ENCODE results near the gene CBFA2T2. TPM values are rescaled to one million over a fixed set of nuclear protein-coding genes. Genes with fewer than 3 reads are reported as not detected.

The CBFA2T2 gene
- polyA plus RNA-seq, 1 donor from 2014 or later: 22.8 TPM

GRCh38 chr20:33655164-33655563, 165.3 kb downstream of the CBFA2T2 start:
- Mint-ChIP-seq H3K27me3 (no peaks in the 10 kb centered on the region), H3K36me3 (no peaks in the 10 kb centered on the region), H3K9me3 (no peaks in the 10 kb centered on the region), H3K4me3 (no peak overlapping the region), H3K4me1 (peaks cover 0 to 12% (median 10%) of the 10 kb centered on the region in 3 donors), H3K27ac (no peak overlapping the region)

- Mint-ChIP-seq H3K27ac (no peak overlapping the region), H3K4me3 (no peak overlapping the region), H3K9me3 (no peaks in the 10 kb centered on the region), H3K27me3 (no peaks in the 10 kb centered on the region), H3K4me1 (peaks cover 0 to 12% (median 10%) of the 10 kb centered on the region in 3 donors), H3K36me3 (no peaks in the 10 kb centered on the region)
Measured at GRCh38 chr20:33656010-33656782, 166.3 kb downstream of the CBFA2T2 start.

- Mint-ChIP-seq H3K4me3 (no peak overlapping the region), H3K27me3 (no peaks in the 10 kb centered on the region), H3K36me3 (no peaks in the 10 kb centered on the region), H3K9me3 (no peaks in the 10 kb centered on the region), H3K27ac (no peak overlapping the region), H3K4me1 (peaks cover 0 to 11% (median 9%) of the 10 kb centered on the region in 3 donors)
Measured at GRCh38 chr20:33656783-33657703, 167.1 kb downstream of the CBFA2T2 start.

- H3K36me3 Mint-ChIP-seq: no peaks in the 10 kb centered on the region
- no peak overlapping the region for H3K27ac Mint-ChIP-seq
- peaks cover 0 to 9% (median 6%) of the 10 kb centered on the region in 3 donors for H3K4me1 Mint-ChIP-seq
- H3K9me3 Mint-ChIP-seq: no peaks in the 10 kb centered on the region
- peaks cover under 1% of the 10 kb centered on the region for H3K27me3 Mint-ChIP-seq
- no peak overlapping the region for H3K4me3 Mint-ChIP-seq
Measured at GRCh38 chr20:33657704-33658095, 167.8 kb downstream of the CBFA2T2 start.

GRCh38 chr20:33658510-33658909, 168.6 kb downstream of the CBFA2T2 start:
- Mint-ChIP-seq H3K9me3 (no peaks in the 10 kb centered on the region), H3K36me3 (no peaks in the 10 kb centered on the region), H3K4me1 (peaks cover 0 to 6% (median 3%) of the 10 kb centered on the region in 3 donors), H3K4me3 (no peak overlapping the region), H3K27me3 (peaks cover 2% of the 10 kb centered on the region), H3K27ac (no peak overlapping the region)

- Mint-ChIP-seq H3K4me1 (peaks cover 0 to 9% (median 3%) of the 10 kb centered on the region in 3 donors), H3K36me3 (no peaks in the 10 kb centered on the region), H3K4me3 (no peak overlapping the region), H3K9me3 (no peaks in the 10 kb centered on the region), H3K27me3 (peaks cover 2% of the 10 kb centered on the region), H3K27ac (no peak overlapping the region)
Measured at GRCh38 chr20:33658929-33659328, 169.0 kb downstream of the CBFA2T2 start.

GRCh38 chr20:33659341-33660034, 169.6 kb downstream of the CBFA2T2 start:
- Mint-ChIP-seq H3K9me3 (no peaks in the 10 kb centered on the region), H3K27ac (no peak overlapping the region), H3K4me1 (peaks cover 3 to 11% (median 6%) of the 10 kb centered on the region in 3 donors), H3K36me3 (no peaks in the 10 kb centered on the region), H3K4me3 (no peak overlapping the region), H3K27me3 (peaks cover 2% of the 10 kb centered on the region)

GRCh38 chr20:33660035-33660684, 170.3 kb downstream of the CBFA2T2 start:
- Mint-ChIP-seq H3K4me3 (no peak overlapping the region), H3K27ac (no peak overlapping the region), H3K4me1 (peaks cover 6 to 14% (median 11%) of the 10 kb centered on the region in 3 donors), H3K36me3 (no peaks in the 10 kb centered on the region), H3K27me3 (peaks cover 2% of the 10 kb centered on the region), H3K9me3 (no peaks in the 10 kb centered on the region)

GRCh38 chr20:33660685-33661058, 170.8 kb downstream of the CBFA2T2 start:
- Mint-ChIP-seq H3K36me3 (no peaks in the 10 kb centered on the region), H3K9me3 (no peaks in the 10 kb centered on the region), H3K27ac (no peak overlapping the region), H3K4me3 (peak overlapping the region in 1 of 4 donors; percentile 94), H3K4me1 (peaks cover 6 to 18% (median 11%) of the 10 kb centered on the region in 3 donors), H3K27me3 (peaks cover 2% of the 10 kb centered on the region)

GRCh38 chr20:33662172-33662571, 172.3 kb downstream of the CBFA2T2 start, which contains the start of gene C20orf144:
Gene C20orf144, plus strand, starts transcription at chr20:33662327. Its CDS starts 19 bp downstream, at chr20:33662346.
- peaks cover 2% of the 10 kb centered on the region for H3K27me3 Mint-ChIP-seq
- no peaks in the 10 kb centered on the region for H3K9me3 Mint-ChIP-seq
- peak within 1 kb of the TSS; percentile 84 to 94 (median 92) for H3K4me3 Mint-ChIP-seq

GRCh38 chr20:33663161-33664084, 173.5 kb downstream of the CBFA2T2 start:
- Mint-ChIP-seq H3K27me3 (peaks cover 2% of the 10 kb centered on the region), H3K36me3 (no peaks in the 10 kb centered on the region), H3K27ac (peak overlapping the region; percentile 59 to 89 (median 63)), H3K4me1 (peaks cover 13 to 23% (median 20%) of the 10 kb centered on the region in 3 donors), H3K4me3 (peak overlapping the region; percentile 84 to 94 (median 92)), H3K9me3 (no peaks in the 10 kb centered on the region)

More at GRCh38 chr20:33662172-33662571, 172.3 kb downstream of the CBFA2T2 start, which contains the start of gene C20orf144:
- Mint-ChIP-seq H3K4me1 (peaks cover 13 to 23% (median 18%) of the 10 kb centered on the region in 3 donors), H3K27ac (peak within 1 kb of the TSS; percentile 39 to 89 (median 59)), H3K36me3 (no peaks in the 10 kb centered on the region)

GRCh38 chr20:33664085-33664761, 174.3 kb downstream of the CBFA2T2 start:
- H3K27ac Mint-ChIP-seq: peak overlapping the region; percentile 44 to 89 (median 60)
- H3K4me1 Mint-ChIP-seq: peaks cover 13 to 26% (median 24%) of the 10 kb centered on the region in 3 donors
- peak overlapping the region; percentile 84 to 94 (median 92) for H3K4me3 Mint-ChIP-seq
- H3K27me3 Mint-ChIP-seq: peaks cover 2% of the 10 kb centered on the region
- no peaks in the 10 kb centered on the region for H3K36me3 Mint-ChIP-seq
- H3K9me3 Mint-ChIP-seq: no peaks in the 10 kb centered on the region

- peak overlapping the region; percentile 84 to 94 (median 92) for H3K4me3 Mint-ChIP-seq
- peak overlapping the region; percentile 44 to 89 (median 60) for H3K27ac Mint-ChIP-seq
- no peaks in the 10 kb centered on the region for H3K9me3 Mint-ChIP-seq
- H3K27me3 Mint-ChIP-seq: peaks cover 2% of the 10 kb centered on the region
- H3K36me3 Mint-ChIP-seq: no peaks in the 10 kb centered on the region
- peaks cover 13 to 26% (median 24%) of the 10 kb centered on the region in 3 donors for H3K4me1 Mint-ChIP-seq
Measured at GRCh38 chr20:33664762-33665144, 174.9 kb downstream of the CBFA2T2 start.
